Stimulated activated CD8-positive, alpha-beta memory T cell treated with anti-CD3 and anti-CD28 coated beads, Interleukin-12 subunit alpha, Interleukin-12 subunit beta, amount 100 ng/mL, for 24 hours (primary cell): ENCODE data around the gene M1AP.
"Not testable (repeated sequence)": the region's sequence is repeated elsewhere in the genome, so short reads cannot be mapped to it uniquely, and the experiment has no call there.

ENCODE experiments used
- DNase-seq: peaks from one replicate; pipeline ENCODE4 v3.0.0-alpha.2; 2020; ENCODE audit errors: extremely low read depth

Gene M1AP

DNA sequence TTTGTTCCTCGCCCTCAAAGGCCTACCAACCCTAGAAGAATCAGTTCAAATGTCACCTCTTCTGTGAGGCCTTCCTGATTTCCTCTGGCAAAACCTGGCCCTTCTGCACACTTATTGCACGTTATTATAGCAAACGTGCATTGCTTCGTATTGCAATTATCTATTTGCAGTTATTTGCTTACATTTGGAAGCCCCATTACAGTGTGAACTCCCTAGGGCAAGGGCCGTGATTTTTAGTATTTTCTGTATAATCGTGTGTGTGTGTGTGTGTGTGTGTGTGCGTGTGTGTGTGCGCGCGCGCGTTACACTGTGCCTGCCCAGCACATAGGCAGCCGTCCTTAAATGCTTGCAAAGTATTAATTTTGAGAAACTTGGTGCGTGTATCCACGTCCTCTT, 5.5 kb upstream of the M1AP start:
- no peak for DNase-seq

GRCh38 chr2:74646834-74647482, 1.2 kb downstream of the M1AP start:
- no peak for DNase-seq

GRCh38 chr2:74646201-74646600, 1.9 kb downstream of the M1AP start:
- no peak for DNase-seq

- DNase-seq, result no peak
Measured at GRCh38 chr2:74645344-74645743, 2.8 kb downstream of the M1AP start.

DNA sequence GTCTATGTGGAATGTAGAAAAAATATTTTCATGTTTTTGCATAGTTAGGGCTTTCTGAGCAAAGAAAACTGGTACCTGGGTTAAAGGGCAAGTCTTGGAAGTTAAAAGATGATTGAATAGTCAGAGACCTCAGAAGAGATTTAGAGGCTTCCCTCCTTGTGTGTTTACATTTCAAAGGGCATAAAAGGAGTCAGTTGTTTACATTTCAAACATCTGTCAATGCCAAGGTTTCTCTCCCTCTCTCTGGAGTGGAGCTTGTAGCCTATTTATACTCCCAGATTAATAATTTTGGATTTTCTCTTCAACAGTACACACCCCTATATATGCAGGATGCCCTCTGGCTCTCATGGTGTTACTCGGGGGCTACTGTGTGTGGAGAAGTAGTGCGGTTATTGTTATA, 8.6 kb downstream of the M1AP start:
- DNase-seq, result no peak

DNA sequence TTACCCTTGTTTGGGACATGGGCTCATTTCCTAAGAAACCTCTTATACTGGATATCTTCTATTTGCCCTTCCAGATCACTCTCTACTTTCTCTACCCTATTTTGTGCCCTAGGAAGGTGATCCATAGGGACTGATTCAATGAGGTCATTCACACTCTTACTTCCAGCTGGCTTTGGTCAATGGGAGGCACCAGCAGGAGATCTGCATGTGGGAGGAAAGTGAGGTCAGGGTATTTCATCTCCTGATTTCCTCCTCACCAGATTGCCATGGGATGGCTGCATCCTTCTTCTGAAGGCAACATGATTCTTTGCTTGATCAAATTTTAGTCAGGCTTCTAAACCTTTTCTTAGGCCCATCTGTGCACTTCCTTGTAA, 15.2 kb downstream of the M1AP start:
- DNase-seq, result no peak

- DNase-seq, result no peak
Measured at GRCh38 chr2:74632209-74632938, 15.8 kb downstream of the M1AP start.

DNA sequence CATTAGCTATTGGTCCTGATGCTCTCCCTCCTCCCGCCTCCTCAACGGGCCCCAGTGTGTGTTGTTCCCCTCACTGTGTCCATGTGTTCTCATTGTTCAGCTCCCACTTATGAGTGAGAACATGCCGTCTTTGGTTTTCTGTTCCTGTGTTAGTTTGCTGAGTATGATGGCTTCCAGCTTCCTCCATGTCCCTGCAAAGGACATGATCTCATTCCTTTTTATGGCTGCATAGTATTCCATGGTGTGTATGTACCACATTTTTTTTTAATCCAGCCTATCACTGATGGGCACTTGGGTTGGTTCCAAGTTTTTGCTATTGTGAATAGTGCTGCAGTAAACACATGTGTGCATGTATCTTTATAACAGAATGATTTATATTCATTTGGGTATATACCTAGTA, 17.7 kb downstream of the M1AP start:
- DNase-seq, result not testable (repeated sequence)

DNA sequence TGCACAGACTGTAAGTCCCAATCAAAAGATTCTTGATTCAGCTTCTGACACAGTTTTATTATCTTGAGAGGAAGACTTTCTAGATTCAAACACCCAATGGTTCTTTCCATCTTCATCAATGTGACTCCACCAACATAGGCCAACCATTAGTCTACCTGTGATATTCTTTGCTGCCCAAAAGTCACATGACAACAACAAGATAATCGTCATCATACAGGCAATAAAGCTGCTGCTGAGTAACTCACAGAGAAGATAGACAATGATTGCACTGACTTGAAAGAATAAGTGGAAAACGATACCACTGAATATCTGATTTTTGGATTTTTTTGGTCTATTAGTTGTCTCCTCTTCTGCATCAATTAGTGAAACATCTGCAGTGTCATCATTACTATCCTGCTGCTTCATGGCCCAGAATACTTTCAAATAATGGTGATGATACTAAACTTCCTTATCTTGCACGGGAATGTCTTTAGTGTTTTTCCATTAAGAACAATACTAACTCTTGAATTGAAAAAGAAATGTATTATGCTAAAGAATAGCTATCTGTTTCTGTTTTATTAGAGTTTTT, 19.5 kb downstream of the M1AP start:
- DNase-seq, result no peak

- DNase-seq, result no peak
Measured at GRCh38 chr2:74625658-74626425, 22.3 kb downstream of the M1AP start.

DNA sequence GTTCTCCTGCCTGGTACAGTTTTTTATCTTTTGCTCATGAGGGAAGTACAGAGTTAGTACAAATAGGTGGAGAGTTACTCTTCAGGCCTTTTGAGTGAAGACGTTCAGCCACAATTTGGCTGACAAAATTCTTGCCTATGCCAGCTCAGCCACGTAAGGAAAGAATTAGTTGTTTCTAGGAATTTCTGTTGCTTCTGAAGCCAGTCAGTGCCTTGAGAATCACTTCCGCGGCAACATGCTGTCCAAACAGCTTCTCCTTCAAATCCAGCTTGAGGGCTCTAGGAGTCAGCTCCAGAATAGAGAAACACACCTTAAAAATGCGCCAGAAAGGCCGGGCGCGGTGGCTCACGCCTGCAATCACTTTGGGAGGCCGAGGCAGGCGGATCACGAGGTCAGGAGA, 27.5 kb downstream of the M1AP start:
- no peak for DNase-seq

DNA sequence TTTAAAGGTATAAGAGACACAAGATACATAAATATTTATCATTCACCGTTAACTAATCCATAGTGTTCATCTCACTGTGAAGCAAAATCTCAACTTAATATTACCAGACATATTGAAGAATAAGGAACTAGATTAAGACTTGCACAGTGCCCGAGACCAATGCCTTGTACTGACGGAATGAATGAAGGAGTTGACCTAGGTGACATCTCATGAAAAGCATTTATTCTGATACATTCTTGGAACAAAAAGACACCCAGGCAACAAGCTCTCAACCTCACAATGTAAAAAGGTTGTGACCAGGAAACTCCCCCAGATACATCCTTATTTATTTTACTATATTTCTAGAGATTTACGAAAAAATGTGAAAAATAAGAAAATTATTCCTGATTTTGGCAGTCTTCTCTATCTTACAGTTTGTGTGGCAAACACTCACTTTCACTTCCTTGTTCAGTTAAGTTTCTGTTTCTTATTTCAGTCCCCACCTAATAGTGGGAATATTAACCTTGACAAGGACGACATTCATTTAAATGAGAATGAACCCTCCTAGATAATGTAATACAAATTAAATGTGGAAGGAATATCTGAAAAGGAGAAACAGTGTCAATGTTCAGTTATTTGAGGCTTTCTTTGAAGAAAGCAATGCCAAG, 28.4 kb downstream of the M1AP start:
- no peak for DNase-seq

GRCh38 chr2:74618410-74619083, 29.6 kb downstream of the M1AP start:
- DNase-seq, result no peak

GRCh38 chr2:74617122-74617521, 31.0 kb downstream of the M1AP start:
- DNase-seq, result no peak

DNA sequence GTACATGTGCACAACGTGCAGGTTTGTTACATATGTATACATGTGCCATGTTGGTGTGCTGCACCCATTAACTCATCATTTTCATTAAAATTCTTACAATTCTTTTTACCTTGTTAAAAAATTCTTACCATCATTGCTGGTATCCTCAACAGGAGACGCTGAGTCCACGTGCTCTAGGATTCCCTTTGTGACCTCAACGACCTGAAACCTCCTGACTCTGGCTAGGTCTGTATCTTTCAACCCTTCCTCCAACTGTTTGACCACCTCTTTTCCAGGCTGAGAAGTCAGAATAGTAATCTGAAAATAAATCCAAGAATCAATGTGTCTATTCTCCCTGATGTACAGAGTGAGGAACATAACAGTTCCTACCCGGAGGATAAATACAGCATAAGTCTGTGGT, 41.2 kb downstream of the M1AP start:
- no peak for DNase-seq

DNA sequence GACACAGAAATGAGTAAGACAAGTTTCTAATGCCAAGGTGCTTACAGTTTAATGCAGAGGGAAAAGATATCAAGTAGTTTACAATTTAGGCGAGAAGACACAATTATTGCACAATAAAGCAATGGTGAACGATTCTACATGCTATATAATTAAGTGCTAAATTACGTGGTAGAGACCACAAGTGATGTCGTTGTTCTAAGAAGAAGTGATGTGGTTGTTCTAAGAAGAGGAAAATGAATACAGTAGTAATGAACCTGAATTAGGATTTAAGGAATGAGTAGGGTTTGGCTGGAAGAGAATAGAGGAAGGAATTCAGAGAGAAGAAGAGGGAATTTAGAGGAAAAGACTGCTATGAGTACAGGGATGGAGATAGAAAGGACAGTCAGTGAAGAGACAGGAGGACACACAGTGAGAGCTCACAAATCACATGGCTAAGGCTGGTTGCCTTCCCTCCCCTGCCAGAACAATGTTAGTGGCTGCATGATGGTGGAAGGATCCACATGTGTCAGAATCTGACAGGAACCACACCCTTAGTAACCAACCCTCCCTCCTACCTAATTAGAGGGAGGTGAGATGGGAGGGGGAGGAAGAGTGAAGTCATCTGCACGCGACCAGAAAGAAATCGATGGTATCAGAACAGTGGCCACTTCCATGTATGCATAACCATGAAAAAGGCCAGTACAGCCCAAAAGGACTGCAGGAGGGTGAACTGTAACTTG, 44.7 kb downstream of the M1AP start:
- DNase-seq, result no peak

DNA sequence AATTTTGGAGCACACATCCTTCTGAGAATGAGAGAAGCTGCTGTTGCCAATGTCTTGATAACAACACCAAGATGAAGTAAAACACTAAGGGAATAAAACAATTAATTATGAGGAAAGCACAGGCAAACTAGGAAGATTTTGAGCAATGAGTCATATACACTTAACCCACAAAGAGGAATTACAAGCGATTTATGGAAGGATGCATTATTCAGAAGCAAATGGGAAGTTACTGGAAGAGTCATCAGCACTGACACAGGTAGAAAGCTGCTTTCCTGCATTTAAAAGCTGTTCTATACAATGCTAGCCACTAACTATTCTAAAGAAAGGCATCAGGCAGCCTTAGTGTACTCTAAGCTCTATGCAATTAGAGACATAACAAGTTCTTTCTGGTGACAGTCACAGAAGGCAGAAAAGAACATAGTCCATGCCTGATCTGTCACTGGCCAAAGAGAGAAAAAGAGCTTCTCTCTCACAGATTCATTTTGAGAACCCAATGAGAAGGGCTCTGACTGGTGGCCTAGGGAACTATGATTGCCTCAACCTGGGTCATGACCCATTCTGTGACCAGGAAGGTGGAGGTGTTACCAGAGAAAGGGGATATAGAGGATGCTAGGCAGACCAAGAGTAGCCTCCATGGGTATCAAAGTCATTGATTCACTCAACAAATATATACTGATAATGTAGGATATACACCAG, 45.4 kb downstream of the M1AP start:
- DNase-seq, result no peak

DNA sequence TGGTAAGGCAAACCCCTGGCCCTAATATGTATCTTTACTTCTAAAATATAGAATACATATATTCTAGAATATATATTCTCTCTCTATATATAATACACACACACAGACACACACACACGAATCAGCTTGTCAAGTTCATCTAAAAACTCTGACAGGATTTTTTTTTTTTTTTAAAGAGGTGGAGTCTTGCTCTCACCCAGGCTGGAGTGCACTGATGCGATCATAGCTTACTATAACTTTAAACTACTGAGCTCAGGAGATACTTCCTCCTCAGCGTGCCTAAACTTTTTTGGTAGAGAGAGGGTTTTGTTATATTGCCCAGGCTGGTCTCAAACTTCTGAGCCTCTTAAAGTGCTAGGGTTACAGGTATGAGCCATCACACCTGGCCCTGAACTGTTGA, 48.5 kb downstream of the M1AP start:
- DNase-seq, result no peak

DNA sequence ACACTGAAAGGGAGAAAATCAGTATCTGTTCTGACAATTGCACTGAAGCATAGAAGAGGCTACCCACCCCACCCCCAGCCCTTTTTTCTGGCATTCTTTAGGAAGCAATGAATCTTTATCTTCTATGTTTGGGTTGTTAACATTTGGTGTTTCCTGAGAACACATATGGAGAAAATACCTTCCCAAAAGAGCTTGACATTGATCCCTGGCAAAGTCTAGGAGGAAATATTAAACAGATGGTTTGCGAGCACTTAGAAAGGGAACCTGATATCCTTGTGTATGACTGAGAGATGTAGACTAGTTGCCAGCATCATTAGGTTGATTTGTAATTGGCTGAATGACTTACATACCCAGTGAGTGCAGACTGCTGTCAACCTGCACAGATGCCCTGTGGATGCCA, 50.7 kb downstream of the M1AP start:
- DNase-seq, result no peak

GRCh38 chr2:74596584-74596983, 51.5 kb downstream of the M1AP start:
- no peak for DNase-seq
